Measurements from ENCODE around the gene SIDT1.

Gene SIDT1

GRCh38 chr3:113531826-113532697 lies at the start of gene SIDT1:
Gene SIDT1, plus strand, starts transcription at chr3:113532555. Its CDS starts 467 bp downstream, at chr3:113533022.
- peak; percentile 67 for DNase-seq (ENCODE audit: low spot score)

DNA sequence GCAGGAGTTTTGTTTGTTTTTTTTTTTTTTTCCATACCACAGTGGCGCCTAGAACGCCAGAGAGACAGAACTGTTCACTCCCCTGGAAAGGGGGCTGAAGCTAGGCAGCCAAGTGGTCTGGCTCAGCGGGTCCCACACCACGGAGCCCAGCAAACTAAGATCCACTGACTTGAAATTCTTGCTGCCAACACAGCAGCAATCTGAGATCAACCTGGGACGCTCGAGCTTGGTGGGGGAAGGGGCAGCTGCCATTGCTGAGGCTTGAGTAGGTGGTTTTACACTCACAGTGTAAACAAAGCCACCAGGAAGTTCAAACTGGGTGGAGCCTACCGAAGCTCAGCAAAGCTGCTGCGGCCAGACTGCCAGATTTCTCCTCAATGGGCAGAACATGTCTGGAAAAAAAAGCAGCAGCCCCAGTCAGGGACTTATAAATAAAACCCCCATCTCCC lies 47.2 kb upstream of the SIDT1 start:
- no peak for DNase-seq (ENCODE audit: low spot score)

DNA sequence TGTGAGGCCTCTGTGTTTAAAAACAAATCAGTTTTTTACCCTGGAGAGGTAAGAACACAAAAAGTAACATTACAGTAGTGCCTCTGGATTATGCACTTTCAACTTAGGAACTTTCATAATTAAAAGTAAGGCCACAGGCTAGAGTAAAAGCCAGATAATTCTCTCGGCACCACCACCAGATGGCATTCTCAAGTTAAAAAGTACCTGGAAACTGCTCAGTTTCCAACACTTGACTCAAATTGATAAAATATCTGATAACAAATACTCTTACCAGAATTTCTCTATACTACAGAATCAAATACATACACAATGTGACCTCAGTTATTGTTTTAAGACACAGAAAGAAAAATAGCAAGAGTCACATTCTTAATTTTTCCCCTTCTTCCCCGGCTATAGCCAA lies 37.3 kb upstream of the SIDT1 start:
- DNase-seq (ENCODE audit: low spot score), result peak; percentile 37

DNA sequence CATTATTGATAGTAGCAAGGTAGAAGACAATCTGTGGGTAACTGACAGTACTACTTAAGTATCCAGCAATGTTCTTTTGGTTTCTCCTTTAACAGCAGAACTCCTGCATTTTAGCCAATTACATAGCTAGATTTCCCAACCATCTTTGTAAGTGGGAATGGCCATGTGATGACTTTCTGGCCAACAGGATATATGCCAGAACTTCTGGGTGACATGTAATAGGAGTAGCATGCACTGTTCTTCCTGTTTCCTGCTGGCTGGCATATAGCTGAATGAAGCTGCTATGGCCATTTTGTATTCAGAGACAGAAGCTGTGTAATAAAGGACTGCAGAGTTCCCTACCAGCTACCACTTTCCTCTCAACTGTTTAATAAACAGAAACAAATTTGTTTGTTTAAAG lies 35.4 kb upstream of the SIDT1 start:
- no peak for DNase-seq (ENCODE audit: low spot score)

DNA sequence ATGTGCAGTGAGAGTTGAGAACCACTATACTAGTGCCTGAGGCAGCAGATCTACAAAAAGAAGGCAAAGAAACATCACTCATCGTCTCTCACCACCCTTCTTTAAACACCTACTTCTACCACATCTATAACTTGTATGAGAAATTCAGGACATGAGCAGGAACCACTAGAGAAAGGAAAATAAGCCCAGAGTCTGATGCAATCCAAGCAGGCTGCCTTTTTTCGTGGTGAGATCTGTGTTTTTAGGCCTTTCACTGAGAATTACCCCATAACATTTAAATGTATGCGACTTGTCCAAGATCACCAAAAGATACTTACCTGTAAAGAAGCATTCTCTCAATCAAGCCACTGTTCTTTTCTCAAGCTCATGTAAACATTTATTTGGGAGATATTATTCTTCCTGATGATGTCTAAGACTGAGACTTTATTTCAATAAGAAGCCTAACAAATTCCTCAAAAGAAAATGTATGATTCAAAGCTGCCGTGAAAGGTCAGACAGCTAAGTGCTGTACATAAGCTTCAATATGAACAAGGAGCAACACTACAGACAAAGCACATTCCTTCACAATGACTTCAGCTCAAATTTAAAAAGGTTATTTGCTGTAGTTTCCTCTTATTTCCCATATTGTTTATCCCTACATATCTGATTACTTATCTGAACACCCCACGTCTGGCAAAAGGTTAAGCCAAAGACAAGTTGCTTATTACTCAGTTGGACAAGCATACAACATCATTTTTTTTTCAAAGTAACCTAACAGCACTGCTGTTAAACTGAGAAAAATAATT lies 33.9 kb upstream of the SIDT1 start:
- DNase-seq (ENCODE audit: low spot score), result no peak

GRCh38 chr3:113499081-113499480 lies 33.3 kb upstream of the SIDT1 start:
- DNase-seq (ENCODE audit: low spot score), result no peak

GRCh38 chr3:113501597-113501996 lies 30.8 kb upstream of the SIDT1 start:
- no peak for DNase-seq (ENCODE audit: low spot score)

DNA sequence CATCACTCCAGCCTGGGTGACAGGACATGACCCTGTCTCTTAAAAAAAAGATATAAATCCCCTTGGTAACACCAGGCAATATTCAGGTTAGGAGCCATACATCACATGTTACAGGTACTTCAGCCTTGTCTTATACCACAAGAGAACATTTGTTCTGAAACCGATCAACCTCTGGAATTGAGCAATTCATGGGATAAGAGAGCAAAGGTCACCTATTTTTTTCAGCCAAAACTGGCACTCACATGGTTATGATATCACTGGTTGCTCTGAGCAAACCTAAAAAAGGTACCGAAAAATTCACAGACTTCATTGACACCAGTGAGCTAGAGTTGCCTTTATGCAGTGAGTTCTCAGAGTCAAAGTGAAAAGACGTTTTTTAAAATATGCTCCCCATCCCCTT lies 26.5 kb upstream of the SIDT1 start:
- no peak for DNase-seq (ENCODE audit: low spot score)

DNA sequence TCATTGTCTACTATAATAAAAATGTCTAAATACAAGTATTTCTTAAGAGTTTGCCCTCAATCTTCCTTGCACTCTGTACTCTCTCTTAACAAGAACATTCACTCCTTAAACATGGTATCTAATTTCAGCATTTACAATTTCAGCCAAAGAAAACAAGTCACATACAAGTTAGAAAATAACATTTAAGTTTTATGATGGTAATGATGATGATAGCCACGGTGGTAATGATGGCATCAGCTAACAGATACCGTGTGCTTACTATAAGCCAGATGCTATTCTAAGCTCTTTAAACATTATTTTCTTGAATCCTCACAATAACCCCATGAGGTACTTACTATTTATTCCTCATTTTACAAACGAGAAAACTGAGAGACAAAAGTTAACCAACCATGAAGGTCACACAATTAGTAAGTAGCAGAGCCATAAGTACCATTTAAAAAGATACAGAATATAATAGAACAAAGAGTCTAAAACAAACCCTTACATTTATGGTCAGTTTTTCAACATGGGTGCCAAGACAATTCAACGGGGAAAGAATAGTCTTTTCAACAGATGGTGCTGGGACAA lies 24.8 kb upstream of the SIDT1 start:
- DNase-seq (ENCODE audit: low spot score), result no peak

DNA sequence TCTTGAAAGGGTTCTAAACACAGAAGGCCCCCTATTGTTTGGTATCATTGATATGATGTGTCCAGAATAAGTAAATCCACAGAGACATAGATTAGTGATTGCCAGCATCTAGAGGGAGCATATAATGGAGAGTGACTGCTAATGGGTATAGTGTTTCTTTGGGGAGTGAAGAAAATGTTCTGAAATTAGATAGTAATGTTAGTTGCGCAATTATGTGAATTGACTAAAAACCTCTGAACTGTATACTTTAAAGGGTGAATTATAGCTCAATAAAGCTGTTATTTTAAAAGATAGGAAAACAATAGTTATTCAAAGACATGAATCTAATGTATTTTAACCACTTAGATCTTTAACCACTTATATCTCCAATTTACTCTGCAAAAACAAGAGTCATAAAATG lies 23.4 kb upstream of the SIDT1 start:
- DNase-seq (ENCODE audit: low spot score), result no peak

GRCh38 chr3:113514265-113514769 lies 18.0 kb upstream of the SIDT1 start:
- no peak for DNase-seq (ENCODE audit: low spot score)

- DNase-seq (ENCODE audit: low spot score), result no peak
Measured at GRCh38 chr3:113516115-113516505, 16.2 kb upstream of the SIDT1 start.

DNA sequence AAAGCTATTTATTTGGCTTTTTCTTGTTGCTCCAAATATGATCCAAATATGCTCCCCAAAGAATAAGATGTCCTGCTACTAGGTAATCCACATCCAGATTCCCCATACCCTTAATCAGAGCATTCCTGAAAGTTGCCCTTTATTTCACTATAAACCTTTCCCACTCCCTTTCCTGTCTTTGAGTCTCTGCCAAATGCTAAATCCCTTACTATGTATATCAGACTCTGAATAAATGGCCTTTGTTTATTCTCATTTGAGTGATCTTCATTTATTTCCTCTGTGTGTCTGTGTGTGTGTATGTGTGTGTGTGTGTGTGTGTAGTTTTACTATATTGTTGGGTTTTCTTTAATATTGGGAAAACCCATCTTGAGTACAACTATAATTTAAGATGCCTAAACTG lies 10.4 kb upstream of the SIDT1 start:
- no peak for DNase-seq (ENCODE audit: low spot score)

DNA sequence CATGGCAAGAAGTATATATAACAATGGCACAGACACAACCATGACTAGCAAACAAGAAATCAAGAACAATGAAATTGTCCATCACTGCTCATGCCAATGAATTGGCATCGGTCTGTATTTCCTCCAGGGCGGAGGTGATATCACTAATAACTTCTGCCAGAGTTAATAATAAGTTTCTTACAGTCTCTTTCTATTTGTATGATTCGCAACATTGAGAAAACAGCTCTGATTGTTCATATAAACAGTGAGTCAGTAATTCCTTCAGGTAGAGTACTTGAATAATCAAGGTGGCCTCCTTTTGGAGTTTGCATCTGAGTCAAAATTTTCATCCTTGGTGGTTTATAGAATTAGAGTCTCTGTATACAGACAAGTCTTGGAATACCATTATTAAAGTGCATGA lies 9.1 kb upstream of the SIDT1 start:
- no peak for DNase-seq (ENCODE audit: low spot score)

GRCh38 chr3:113532698-113533533 lies 561 bp downstream of the SIDT1 start:
- no peak for DNase-seq (ENCODE audit: low spot score)

GRCh38 chr3:113533534-113533892 lies 1.2 kb downstream of the SIDT1 start:
- DNase-seq (ENCODE audit: low spot score), result no peak

- DNase-seq (ENCODE audit: low spot score), result no peak
Measured at GRCh38 chr3:113534365-113534764, 2.0 kb downstream of the SIDT1 start.

GRCh38 chr3:113535898-113536297 lies 3.5 kb downstream of the SIDT1 start:
- no peak for DNase-seq (ENCODE audit: low spot score)

GRCh38 chr3:113536627-113537101 lies 4.3 kb downstream of the SIDT1 start:
- peak; percentile 59 for DNase-seq (ENCODE audit: low spot score)

- DNase-seq (ENCODE audit: low spot score), result no peak
Measured at GRCh38 chr3:113537155-113537554, 4.8 kb downstream of the SIDT1 start.

DNA sequence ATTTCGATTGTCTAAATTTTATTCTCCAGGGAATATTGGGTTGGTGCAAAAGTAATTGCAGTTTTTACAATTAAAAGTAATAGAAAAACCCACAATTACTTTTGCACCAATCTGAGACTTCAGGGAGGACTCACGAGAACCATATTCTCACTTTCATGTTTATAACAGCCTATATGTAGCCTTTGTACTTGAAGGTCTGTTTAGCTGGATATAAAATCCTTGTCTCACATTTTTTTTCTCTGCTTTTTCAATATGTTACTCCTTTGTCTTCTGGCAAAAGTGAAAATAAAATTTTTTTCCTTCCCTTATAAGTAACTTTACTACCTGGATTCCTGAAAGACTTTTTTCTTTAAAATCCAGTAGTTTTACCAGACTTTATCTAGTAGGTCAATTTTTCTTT lies 9.2 kb downstream of the SIDT1 start:
- DNase-seq (ENCODE audit: low spot score), result no peak

- DNase-seq (ENCODE audit: low spot score), result no peak
Measured at GRCh38 chr3:113545594-113545993, 13.2 kb downstream of the SIDT1 start.
